ENCODE measurements around the gene PDE7B. TPM values are rescaled to one million over a fixed set of nuclear protein-coding genes. Genes with fewer than 3 reads are reported as not detected.

PDE7B gene
- total RNA-seq, 1 donor from 2014 or later: 0.05 TPM

DNA sequence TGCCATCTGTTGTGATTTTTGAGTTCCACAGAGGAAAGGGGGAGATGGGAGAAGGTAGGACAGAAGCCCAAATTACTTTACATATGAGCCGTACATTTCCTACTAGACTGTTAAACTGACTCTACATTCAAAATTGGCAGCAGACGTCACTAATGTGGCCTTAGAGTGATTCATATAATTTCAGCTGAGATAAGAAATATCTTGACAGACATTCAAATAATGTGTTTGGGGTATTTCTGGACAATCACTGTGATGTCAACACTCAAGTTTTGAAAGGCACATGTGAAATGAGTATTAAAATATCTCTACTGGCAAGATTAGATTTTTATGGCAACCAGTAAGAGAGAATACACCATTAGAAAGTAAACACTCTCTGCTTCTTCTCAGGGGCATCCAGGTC is 294.6 kb downstream of the PDE7B start:
- no peaks in the 10 kb centered on the region for H3K4me1 Mint-ChIP-seq (ENCODE audit: low read depth)
- no peak for DNase-seq (ENCODE audit: low spot score)

DNA sequence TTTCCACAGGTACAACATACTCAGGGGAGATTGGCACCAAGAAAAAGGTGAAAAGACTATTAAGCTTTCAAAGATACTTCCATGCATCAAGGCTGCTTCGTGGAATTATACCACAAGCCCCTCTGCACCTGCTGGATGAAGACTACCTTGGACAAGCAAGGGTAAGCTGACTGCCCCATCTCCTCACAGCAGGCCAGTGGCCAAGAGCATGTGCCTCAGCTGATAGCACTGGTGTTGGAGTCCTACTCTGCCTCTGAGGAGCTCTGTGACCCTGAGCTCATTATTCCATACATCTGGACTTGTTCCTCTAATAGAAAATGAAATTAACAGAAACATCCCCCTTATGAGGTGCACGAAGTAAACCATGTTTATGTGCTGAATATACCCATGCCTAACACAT is 295.8 kb downstream of the PDE7B start:
- DNase-seq (ENCODE audit: low spot score): no peak
- H3K36me3 Mint-ChIP-seq (ENCODE audit: low read depth): no peaks in the 10 kb centered on the region
- peaks cover 2% of the 10 kb centered on the region for H3K9me3 Mint-ChIP-seq (ENCODE audit: low read depth)
- H3K4me1 Mint-ChIP-seq (ENCODE audit: low read depth): no peaks in the 10 kb centered on the region
- TF ChIP-seq, protein P1, sequence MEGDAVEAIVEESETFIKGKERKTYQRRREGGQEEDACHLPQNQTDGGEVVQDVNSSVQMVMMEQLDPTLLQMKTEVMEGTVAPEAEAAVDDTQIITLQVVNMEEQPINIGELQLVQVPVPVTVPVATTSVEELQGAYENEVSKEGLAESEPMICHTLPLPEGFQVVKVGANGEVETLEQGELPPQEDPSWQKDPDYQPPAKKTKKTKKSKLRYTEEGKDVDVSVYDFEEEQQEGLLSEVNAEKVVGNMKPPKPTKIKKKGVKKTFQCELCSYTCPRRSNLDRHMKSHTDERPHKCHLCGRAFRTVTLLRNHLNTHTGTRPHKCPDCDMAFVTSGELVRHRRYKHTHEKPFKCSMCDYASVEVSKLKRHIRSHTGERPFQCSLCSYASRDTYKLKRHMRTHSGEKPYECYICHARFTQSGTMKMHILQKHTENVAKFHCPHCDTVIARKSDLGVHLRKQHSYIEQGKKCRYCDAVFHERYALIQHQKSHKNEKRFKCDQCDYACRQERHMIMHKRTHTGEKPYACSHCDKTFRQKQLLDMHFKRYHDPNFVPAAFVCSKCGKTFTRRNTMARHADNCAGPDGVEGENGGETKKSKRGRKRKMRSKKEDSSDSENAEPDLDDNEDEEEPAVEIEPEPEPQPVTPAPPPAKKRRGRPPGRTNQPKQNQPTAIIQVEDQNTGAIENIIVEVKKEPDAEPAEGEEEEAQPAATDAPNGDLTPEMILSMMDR (IDR thresholded peaks at IDR 0.05): no peak
- no peaks in the 10 kb centered on the region for H3K27me3 Mint-ChIP-seq (ENCODE audit: low read depth)
- H3K4me3 Mint-ChIP-seq (ENCODE audit: unreplicated experiment): no peak overlapping the region
- no peak overlapping the region for H3K27ac Mint-ChIP-seq (ENCODE audit: unreplicated experiment)

More for the DNA sequence above, 294.6 kb downstream of the PDE7B start:
- TF ChIP-seq, protein P1 (IDR thresholded peaks at IDR 0.05): no peak
- Mint-ChIP-seq H3K4me3 (ENCODE audit: unreplicated experiment) (no peak overlapping the region), H3K27me3 (ENCODE audit: low read depth) (no peaks in the 10 kb centered on the region), H3K9me3 (ENCODE audit: low read depth) (peaks cover 11% of the 10 kb centered on the region), H3K36me3 (ENCODE audit: low read depth) (peaks cover 4% of the 10 kb centered on the region), H3K27ac (ENCODE audit: unreplicated experiment) (no peak overlapping the region)

DNA sequence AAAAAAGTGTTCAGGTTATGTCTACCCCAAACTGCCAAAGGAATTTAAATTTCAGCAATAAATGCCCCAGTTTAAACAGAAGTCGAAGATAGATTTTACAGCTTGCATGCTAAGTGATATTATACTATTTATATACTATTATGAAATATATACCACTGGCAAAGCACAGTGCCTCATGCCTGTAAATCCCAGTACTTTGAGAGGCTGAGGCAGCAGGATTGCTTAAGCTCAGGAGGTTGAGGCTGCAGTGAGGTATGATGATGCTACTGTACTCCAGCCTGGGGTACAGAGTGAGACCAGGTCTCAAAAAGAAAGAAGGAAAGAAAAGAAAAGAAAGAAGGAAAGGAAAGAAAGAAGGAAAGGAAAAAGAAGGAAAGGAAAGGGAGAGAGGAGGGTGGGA is 296.6 kb downstream of the PDE7B start:
- Mint-ChIP-seq H3K4me3 (ENCODE audit: unreplicated experiment) (no peak overlapping the region), H3K27ac (ENCODE audit: unreplicated experiment) (no peak overlapping the region), H3K27me3 (ENCODE audit: low read depth) (no peaks in the 10 kb centered on the region), H3K9me3 (ENCODE audit: low read depth) (no peaks in the 10 kb centered on the region), H3K4me1 (ENCODE audit: low read depth) (no peaks in the 10 kb centered on the region), H3K36me3 (ENCODE audit: low read depth) (no peaks in the 10 kb centered on the region)
- TF ChIP-seq, protein P1 (IDR thresholded peaks at IDR 0.05): no peak
- DNase-seq (ENCODE audit: low spot score): no peak

DNA sequence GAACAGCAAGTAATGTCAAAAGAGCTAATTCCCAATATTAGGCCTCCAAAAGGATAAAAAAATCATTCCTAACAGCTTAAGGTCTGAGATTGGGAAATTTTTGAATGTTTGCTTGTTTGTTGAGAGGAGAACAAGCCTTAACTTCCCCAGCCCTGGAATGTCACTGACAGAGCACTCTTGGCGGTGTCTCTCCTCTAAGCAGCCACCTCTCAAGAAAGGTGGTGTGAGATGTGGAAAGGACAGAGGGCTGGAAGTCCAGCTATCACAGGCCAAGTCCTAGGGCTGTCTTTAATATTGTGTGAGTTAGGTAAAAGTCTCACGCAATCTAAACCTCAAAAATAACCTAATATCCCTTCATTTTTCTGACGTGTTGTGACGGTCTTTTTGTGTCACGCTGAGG is 297.0 kb downstream of the PDE7B start:
- no peaks in the 10 kb centered on the region for H3K9me3 Mint-ChIP-seq (ENCODE audit: low read depth)
- no peak overlapping the region for H3K27ac Mint-ChIP-seq (ENCODE audit: unreplicated experiment)
- H3K4me3 Mint-ChIP-seq (ENCODE audit: unreplicated experiment): no peak overlapping the region
- DNase-seq (ENCODE audit: low spot score): no peak
- no peaks in the 10 kb centered on the region for H3K4me1 Mint-ChIP-seq (ENCODE audit: low read depth)
- no peaks in the 10 kb centered on the region for H3K36me3 Mint-ChIP-seq (ENCODE audit: low read depth)
- H3K27me3 Mint-ChIP-seq (ENCODE audit: low read depth): no peaks in the 10 kb centered on the region
- TF ChIP-seq, protein P1 (IDR thresholded peaks at IDR 0.05): no peak

DNA sequence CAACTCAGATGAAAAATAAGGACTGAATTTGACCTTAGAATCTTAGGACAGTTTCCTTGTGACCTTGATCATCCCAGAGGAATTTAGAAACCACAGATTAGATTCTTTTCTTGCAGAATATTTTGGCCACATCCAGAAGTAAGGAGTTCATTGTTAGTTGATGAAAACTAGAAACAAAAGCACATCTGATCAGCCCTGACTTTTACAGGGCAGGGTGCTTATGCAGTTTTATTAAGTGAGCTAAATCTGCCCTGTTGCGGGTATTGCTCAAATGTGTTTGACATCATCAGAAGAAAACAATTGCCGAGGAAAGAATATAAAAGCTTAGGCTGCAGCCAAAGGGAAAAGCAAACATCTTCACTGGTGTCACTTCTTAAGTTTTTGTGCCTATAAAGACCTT is 297.8 kb downstream of the PDE7B start:
- no peaks in the 10 kb centered on the region for H3K9me3 Mint-ChIP-seq (ENCODE audit: low read depth)
- no peaks in the 10 kb centered on the region for H3K4me1 Mint-ChIP-seq (ENCODE audit: low read depth)
- no peak overlapping the region for H3K27ac Mint-ChIP-seq (ENCODE audit: unreplicated experiment)
- H3K36me3 Mint-ChIP-seq (ENCODE audit: low read depth): no peaks in the 10 kb centered on the region
- no peak overlapping the region for H3K4me3 Mint-ChIP-seq (ENCODE audit: unreplicated experiment)
- DNase-seq (ENCODE audit: low spot score): no peak
- no peaks in the 10 kb centered on the region for H3K27me3 Mint-ChIP-seq (ENCODE audit: low read depth)
- TF ChIP-seq, protein P1 (IDR thresholded peaks at IDR 0.05): no peak
